H1 (cell line): ENCODE measurements around the gene PPP2R2B.

Experiments used
- BACH1 ChIP-seq: IDR thresholded peaks from 2 replicates; pipeline ENCODE4 v1.6.1; 2012; ENCODE audit warnings: low read length, improper control_type of control experiment
- CBX8 ChIP-seq: fragments of 300-800, 300-1000 bp; sonication (generic); IDR thresholded peaks from 2 replicates; pipeline ENCODE4 v1.7.1; 2016; ENCODE audit warnings: low read depth, low read length, borderline replicate concordance
- CEBPB ChIP-seq: IDR thresholded peaks from 2 replicates; pipeline ENCODE4 v1.6.1; 2012; ENCODE audit warnings: low read depth, low read length
- CTCF ChIP-seq, 3 experiments: IDR thresholded peaks; 1 replicate in 2 of 3; 2 replicates in 1 of 3; pipeline versions ENCODE4 v1.5.1 to v1.6.1; 2011; ENCODE audit warnings: low read length in 3 of 3, mild to moderate bottlenecking in 3 of 3, inconsistent platforms in 2 of 3, low read depth in 1 of 3, moderate library complexity in 1 of 3; ENCODE audit not compliant: insufficient read depth in 1 of 3; ENCODE audit errors: control extremely low read depth in 1 of 3
- EP300 ChIP-seq, 2 experiments: IDR thresholded peaks; 1 replicate in 1 of 2; 2 replicates in 1 of 2; pipeline ENCODE4 v1.6.1; 2011 to 2012; ENCODE audit warnings: low read depth in 2 of 2, low read length in 2 of 2, mild to moderate bottlenecking in 2 of 2, borderline replicate concordance in 1 of 2, inconsistent platforms in 1 of 2, moderate library complexity in 1 of 2
- EZH2 ChIP-seq: fragments of 200-600 bp; sonication (generic); IDR thresholded peaks from 2 replicates; pipeline ENCODE4 v1.7.1; 2012; ENCODE audit warnings: low read depth, mild to moderate bottlenecking, moderate library complexity, low read length, inconsistent platforms; ENCODE audit not compliant: severe bottlenecking
- FOSL1 ChIP-seq: IDR thresholded peaks from 2 replicates; pipeline ENCODE4 v1.6.1; 2011; ENCODE audit warnings: mild to moderate bottlenecking, low read depth, low read length, moderate library complexity; ENCODE audit not compliant: insufficient read depth
- JUND ChIP-seq: IDR thresholded peaks from 2 replicates; pipeline ENCODE4 v1.6.1; 2011; ENCODE audit warnings: mild to moderate bottlenecking, improper control_type of control experiment, low read length
- MAFK ChIP-seq: IDR thresholded peaks from 2 replicates; pipeline ENCODE4 v1.6.1; 2012; ENCODE audit warnings: low read depth, mild to moderate bottlenecking, improper control_type of control experiment, low read length
- POLR2A ChIP-seq, 2 experiments: IDR thresholded peaks; 1 replicate in 1 of 2; 2 replicates in 1 of 2; pipeline ENCODE4 v1.6.1; 2011; ENCODE audit warnings: low read depth in 2 of 2, low read length in 2 of 2, mild to moderate bottlenecking in 2 of 2; ENCODE audit errors: control extremely low read depth in 1 of 2
- RAD21 ChIP-seq, 2 experiments: IDR thresholded peaks in 1 of 2; conservative IDR thresholded peaks in 1 of 2; 2 replicates each; pipeline ENCODE4 v1.6.1; 2011; ENCODE audit warnings: low read depth in 2 of 2, low read length in 2 of 2, improper control_type of control experiment in 1 of 2, inconsistent platforms in 1 of 2, mild to moderate bottlenecking in 1 of 2, moderate library complexity in 1 of 2
- RNF2 ChIP-seq: fragments of 200-900, 300-1000 bp; sonication (generic); IDR thresholded peaks from 2 replicates; pipeline ENCODE4 v1.7.1; 2016; ENCODE audit warnings: borderline replicate concordance, low read depth, mild to moderate bottlenecking, antibody characterized with exemption, low read length; ENCODE audit not compliant: poor library complexity, severe bottlenecking; ENCODE audit errors: missing control alignments
- SUZ12 ChIP-seq: fragments of 200-600 bp; sonication (generic); IDR thresholded peaks from 2 replicates; pipeline ENCODE4 v1.6.1; 2012; ENCODE audit warnings: mild to moderate bottlenecking, inconsistent platforms, low read length, moderate library complexity, mixed read lengths
- TAF7 ChIP-seq: optimal IDR thresholded peaks from 2 replicates; pipeline ENCODE3; 2011; ENCODE audit warnings: low read depth, mild to moderate bottlenecking, inconsistent platforms, low read length, moderate library complexity, borderline replicate concordance

GRCh38 chr5:146720107-146720506 lies 158.4 kb downstream of the PPP2R2B start:
- TF ChIP-seq CTCF (IDR thresholded peaks at IDR 0.05; ENCODE audit: control extremely low read depth in 1 of 3, insufficient read depth in 1 of 3, low read depth in 1 of 3, low read length in 3 of 3) (no peak), POLR2A (IDR thresholded peaks at IDR 0.05; ENCODE audit: control extremely low read depth in 1 of 2, low read depth in 2 of 2, low read length in 2 of 2) (no peak), RNF2 (no peak), SUZ12 (no peak), BACH1 (no peak), CEBPB (no peak), RAD21 (IDR thresholded peaks at IDR 0.05 in 1 of 2, conservative IDR thresholded peaks at IDR 0.05 in 1 of 2; ENCODE audit: low read depth in 2 of 2, low read length in 2 of 2) (no peak), JUND (no peak), CBX8 (no peak), EP300 (IDR thresholded peaks at IDR 0.05; ENCODE audit: borderline replicate concordance in 1 of 2, low read depth in 2 of 2, low read length in 2 of 2) (no peak), EZH2 (no peak), TAF7 (no peak), FOSL1 (no peak), MAFK (no peak)
